Fibroblast of lung (primary cell): ENCODE measurements around the gene ARHGEF26. TPM values are rescaled to one million over a fixed set of nuclear protein-coding genes. Genes with fewer than 3 reads are reported as not detected.

Source experiments
- DNase-seq, 2 donors: peaks; one replicate each; pipeline versions ENCODE4 v3.0.0 to v3.0.0-alpha.2; 2010; ENCODE audit warnings: low read depth in 2 of 2
- H2AFZ ChIP-seq: 2 replicates; pipeline ENCODE4 v1.5.1; 2012; ENCODE audit warnings: low read length, control low read depth, inconsistent platforms
- H3K27ac ChIP-seq: 2 replicates; pipeline ENCODE4 v1.5.1; 2011; ENCODE audit warnings: low read length, control low read depth; ENCODE audit not compliant: insufficient read depth
- H3K27me3 ChIP-seq: 2 replicates; pipeline ENCODE4 v1.5.1; 2011; ENCODE audit warnings: mild to moderate bottlenecking, low read length; ENCODE audit not compliant: control insufficient read depth, insufficient read depth
- H3K36me3 ChIP-seq: 2 replicates; pipeline ENCODE4 v1.5.1; 2011; ENCODE audit warnings: low read length; ENCODE audit not compliant: control insufficient read depth, insufficient read depth
- H3K4me1 ChIP-seq: 2 replicates; pipeline ENCODE4 v1.5.1; 2011; ENCODE audit warnings: low read length; ENCODE audit not compliant: control insufficient read depth, insufficient read depth; ENCODE audit errors: extremely low read depth
- H3K4me2 ChIP-seq: 2 replicates; pipeline ENCODE4 v1.5.1; 2011; ENCODE audit warnings: low read length, control low read depth; ENCODE audit not compliant: insufficient read depth; ENCODE audit errors: extremely low read depth
- H3K4me3 ChIP-seq, 4 experiments: fragments of 200-600 bp in 1 of 4; sonication (generic) in 1 of 4; replicated peaks in 1 of 4; 2 replicates each; pipeline ENCODE4 v1.5.1; 2011 to 2016; ENCODE audit warnings: low read length in 4 of 4, low read depth in 3 of 4, mild to moderate bottlenecking in 3 of 4, control low read depth in 2 of 4, inconsistent platforms in 1 of 4, mixed read lengths in 1 of 4; ENCODE audit not compliant: insufficient read depth in 1 of 4; ENCODE audit errors: control extremely low read depth in 1 of 4
- H3K79me2 ChIP-seq: 2 replicates; pipeline ENCODE4 v1.5.1; 2012; ENCODE audit warnings: mild to moderate bottlenecking, low read length, inconsistent platforms; ENCODE audit not compliant: control insufficient read depth, insufficient read depth
- H3K9ac ChIP-seq: 2 replicates; pipeline ENCODE4 v1.5.1; 2011; ENCODE audit warnings: mild to moderate bottlenecking, low read length, control low read depth; ENCODE audit not compliant: insufficient read depth
- H3K9me3 ChIP-seq: 2 replicates; pipeline ENCODE4 v1.5.1; 2012; ENCODE audit warnings: low read depth, low read length; ENCODE audit not compliant: control insufficient read depth, insufficient read depth
- H4K20me1 ChIP-seq: 2 replicates; pipeline ENCODE4 v1.5.1; 2011; ENCODE audit warnings: low read length; ENCODE audit not compliant: control insufficient read depth, insufficient read depth; ENCODE audit errors: extremely low read depth
- EZH2 ChIP-seq: IDR thresholded peaks from 2 replicates; pipeline ENCODE4 v1.5.1; 2012; ENCODE audit warnings: low read length, control low read depth, mild to moderate bottlenecking; ENCODE audit errors: missing control alignments
- polyA plus RNA-seq, 2 donors: library from polyadenylated mRNA; depleted of rRNA in 1 of 2; stranded (reverse) in 1 of 2; unstranded in 1 of 2; fragments of >200 nt; gene quantifications; 2 replicates each; pipeline ENCODE4 v1.2.1, GENCODE V29; 2011 to 2012; ENCODE audit warnings: missing spikeins in 1 of 2
- total RNA-seq: library from RNA; depleted of rRNA; stranded (reverse); fragments of >200 nt; gene quantifications from 2 replicates; pipeline ENCODE4 v1.2.1, GENCODE V29; 2014
- TF ChIP-seq, protein P1 (sequence below), 2 donors: IDR thresholded peaks in 1 of 2; conservative IDR thresholded peaks in 1 of 2; 1 replicate in 1 of 2; 2 replicates in 1 of 2; pipeline ENCODE4 v1.5.1; 2011 to 2012; ENCODE audit warnings: low read length in 2 of 2, control low read depth in 1 of 2, inconsistent platforms in 1 of 2, low read depth in 1 of 2, mild to moderate bottlenecking in 1 of 2

The ARHGEF26 gene
- total and polyA plus RNA-seq, 2 donors (not counting 1 experiment from before 2014, with no cell fraction given) = 0.72 to 2.1 TPM

DNA sequence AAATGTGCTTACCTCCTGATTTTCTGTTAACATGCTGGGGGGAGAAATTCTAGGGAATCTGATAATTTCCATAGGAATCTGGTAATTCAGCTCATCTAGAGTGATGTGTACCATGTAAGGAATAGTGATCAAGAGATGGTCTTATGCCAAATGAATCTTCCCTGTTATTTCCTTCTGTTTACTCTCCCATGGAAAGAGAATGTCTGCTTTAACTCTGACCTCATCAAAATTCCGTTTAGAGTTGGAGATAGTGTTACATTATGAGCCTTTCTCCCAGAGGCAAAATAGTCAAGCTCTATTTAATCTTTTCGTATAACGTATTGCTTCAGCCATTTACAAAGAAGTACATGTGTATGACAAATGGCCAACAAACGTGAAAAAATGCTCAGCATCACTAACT is 76.6 kb downstream of the ARHGEF26 start:
- TF ChIP-seq, protein P1, sequence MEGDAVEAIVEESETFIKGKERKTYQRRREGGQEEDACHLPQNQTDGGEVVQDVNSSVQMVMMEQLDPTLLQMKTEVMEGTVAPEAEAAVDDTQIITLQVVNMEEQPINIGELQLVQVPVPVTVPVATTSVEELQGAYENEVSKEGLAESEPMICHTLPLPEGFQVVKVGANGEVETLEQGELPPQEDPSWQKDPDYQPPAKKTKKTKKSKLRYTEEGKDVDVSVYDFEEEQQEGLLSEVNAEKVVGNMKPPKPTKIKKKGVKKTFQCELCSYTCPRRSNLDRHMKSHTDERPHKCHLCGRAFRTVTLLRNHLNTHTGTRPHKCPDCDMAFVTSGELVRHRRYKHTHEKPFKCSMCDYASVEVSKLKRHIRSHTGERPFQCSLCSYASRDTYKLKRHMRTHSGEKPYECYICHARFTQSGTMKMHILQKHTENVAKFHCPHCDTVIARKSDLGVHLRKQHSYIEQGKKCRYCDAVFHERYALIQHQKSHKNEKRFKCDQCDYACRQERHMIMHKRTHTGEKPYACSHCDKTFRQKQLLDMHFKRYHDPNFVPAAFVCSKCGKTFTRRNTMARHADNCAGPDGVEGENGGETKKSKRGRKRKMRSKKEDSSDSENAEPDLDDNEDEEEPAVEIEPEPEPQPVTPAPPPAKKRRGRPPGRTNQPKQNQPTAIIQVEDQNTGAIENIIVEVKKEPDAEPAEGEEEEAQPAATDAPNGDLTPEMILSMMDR (conservative IDR thresholded peaks at IDR 0.05 in 1 of 2, IDR thresholded peaks at IDR 0.05 in 1 of 2; ENCODE audit: low read depth in 1 of 2, low read length in 2 of 2) = no peak
- no peak for TF ChIP-seq EZH2
- no peak overlapping the region for H3K9ac ChIP-seq
- no peaks in the 10 kb centered on the region for H4K20me1 ChIP-seq
- H3K9me3 ChIP-seq = no peaks in the 10 kb centered on the region
- H3K27me3 ChIP-seq = no peaks in the 10 kb centered on the region
- H2AFZ ChIP-seq = no peak overlapping the region
- no peak overlapping the region for H3K27ac ChIP-seq
- no peaks in the 10 kb centered on the region for H3K4me1 ChIP-seq
- H3K4me3 ChIP-seq = no peak overlapping the region
- no peaks in the 10 kb centered on the region for H3K36me3 ChIP-seq
- no peaks in the 10 kb centered on the region for H3K79me2 ChIP-seq
- DNase-seq = no peak
- H3K4me2 ChIP-seq = no peak overlapping the region

DNA sequence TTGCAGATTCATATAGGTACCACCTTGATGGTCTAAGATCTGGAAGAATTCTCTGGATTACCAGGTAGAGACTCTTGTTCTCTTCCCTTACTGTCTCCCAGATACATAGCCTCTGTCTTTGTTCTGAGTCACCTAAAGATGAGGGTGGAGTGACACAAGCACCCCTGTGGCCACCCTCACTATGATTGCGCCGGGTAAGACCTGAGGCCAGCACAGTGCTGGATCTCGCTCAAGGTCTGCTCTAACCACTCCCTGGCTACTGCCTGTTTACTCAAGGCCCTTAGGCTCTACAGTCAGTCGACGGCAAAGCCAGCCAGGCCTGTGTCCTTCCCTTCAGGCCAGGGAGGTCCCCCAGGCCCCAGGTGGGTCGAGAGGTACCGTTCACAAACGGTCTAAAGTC is 88.3 kb downstream of the ARHGEF26 start:
- Histone ChIP-seq H2AFZ (no peak overlapping the region), H3K4me3 (no peak overlapping the region), H3K27me3 (no peaks in the 10 kb centered on the region), H3K4me2 (no peak overlapping the region), H3K9me3 (no peaks in the 10 kb centered on the region), H3K79me2 (no peaks in the 10 kb centered on the region), H4K20me1 (no peaks in the 10 kb centered on the region), H3K27ac (no peak overlapping the region), H3K9ac (no peak overlapping the region), H3K4me1 (no peaks in the 10 kb centered on the region), H3K36me3 (no peaks in the 10 kb centered on the region)
- no peak for DNase-seq
- no peak for TF ChIP-seq EZH2
- TF ChIP-seq, protein P1 (conservative IDR thresholded peaks at IDR 0.05 in 1 of 2, IDR thresholded peaks at IDR 0.05 in 1 of 2; ENCODE audit: low read depth in 1 of 2, low read length in 2 of 2) = no peak

- Histone ChIP-seq H2AFZ (no peak overlapping the region), H3K4me3 (no peak overlapping the region), H3K4me2 (no peak overlapping the region), H3K9me3 (no peaks in the 10 kb centered on the region), H3K36me3 (no peaks in the 10 kb centered on the region), H4K20me1 (no peaks in the 10 kb centered on the region), H3K27ac (no peak overlapping the region), H3K9ac (no peak overlapping the region), H3K27me3 (no peaks in the 10 kb centered on the region), H3K4me1 (no peaks in the 10 kb centered on the region), H3K79me2 (no peaks in the 10 kb centered on the region)
- TF ChIP-seq EZH2 = no peak
- TF ChIP-seq, protein P1 (conservative IDR thresholded peaks at IDR 0.05 in 1 of 2, IDR thresholded peaks at IDR 0.05 in 1 of 2; ENCODE audit: low read depth in 1 of 2, low read length in 2 of 2) = no peak
- no peak for DNase-seq
Observed at GRCh38 chr3:154210986-154211385, 89.8 kb downstream of the ARHGEF26 start.
